ENCODE measurements around the gene PCSK6.

Gene PCSK6

DNA sequence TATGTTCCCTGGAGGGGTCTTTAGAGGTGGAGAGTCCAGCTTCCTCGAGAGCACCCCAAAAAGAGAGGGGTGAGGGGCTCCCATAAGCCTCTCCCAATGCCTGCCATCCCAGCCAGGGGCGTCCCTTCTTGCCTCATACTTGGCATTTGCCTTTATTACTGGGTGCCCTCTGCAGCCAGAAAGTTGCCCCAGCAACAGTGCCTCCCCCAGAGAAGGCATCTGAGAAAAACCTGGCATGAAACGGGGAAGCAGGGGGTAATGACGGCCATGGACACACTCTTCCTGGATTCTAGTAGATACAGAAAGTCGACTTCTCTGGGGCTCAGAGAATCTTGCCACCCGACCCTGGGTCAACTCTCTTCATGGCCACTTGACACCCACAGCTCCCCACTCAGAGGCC is 90.1 kb downstream of the PCSK6 start:
- TF ChIP-seq, protein P1, sequence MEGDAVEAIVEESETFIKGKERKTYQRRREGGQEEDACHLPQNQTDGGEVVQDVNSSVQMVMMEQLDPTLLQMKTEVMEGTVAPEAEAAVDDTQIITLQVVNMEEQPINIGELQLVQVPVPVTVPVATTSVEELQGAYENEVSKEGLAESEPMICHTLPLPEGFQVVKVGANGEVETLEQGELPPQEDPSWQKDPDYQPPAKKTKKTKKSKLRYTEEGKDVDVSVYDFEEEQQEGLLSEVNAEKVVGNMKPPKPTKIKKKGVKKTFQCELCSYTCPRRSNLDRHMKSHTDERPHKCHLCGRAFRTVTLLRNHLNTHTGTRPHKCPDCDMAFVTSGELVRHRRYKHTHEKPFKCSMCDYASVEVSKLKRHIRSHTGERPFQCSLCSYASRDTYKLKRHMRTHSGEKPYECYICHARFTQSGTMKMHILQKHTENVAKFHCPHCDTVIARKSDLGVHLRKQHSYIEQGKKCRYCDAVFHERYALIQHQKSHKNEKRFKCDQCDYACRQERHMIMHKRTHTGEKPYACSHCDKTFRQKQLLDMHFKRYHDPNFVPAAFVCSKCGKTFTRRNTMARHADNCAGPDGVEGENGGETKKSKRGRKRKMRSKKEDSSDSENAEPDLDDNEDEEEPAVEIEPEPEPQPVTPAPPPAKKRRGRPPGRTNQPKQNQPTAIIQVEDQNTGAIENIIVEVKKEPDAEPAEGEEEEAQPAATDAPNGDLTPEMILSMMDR (IDR thresholded peaks at IDR 0.05; ENCODE audit: insufficient read depth, low read depth, low read length, missing control alignments) = no peak
- H3K4me3 ChIP-seq (ENCODE audit: low read depth, low read length) = no peak overlapping the region
- no peak for DNase-seq (ENCODE audit: low read depth)

DNA sequence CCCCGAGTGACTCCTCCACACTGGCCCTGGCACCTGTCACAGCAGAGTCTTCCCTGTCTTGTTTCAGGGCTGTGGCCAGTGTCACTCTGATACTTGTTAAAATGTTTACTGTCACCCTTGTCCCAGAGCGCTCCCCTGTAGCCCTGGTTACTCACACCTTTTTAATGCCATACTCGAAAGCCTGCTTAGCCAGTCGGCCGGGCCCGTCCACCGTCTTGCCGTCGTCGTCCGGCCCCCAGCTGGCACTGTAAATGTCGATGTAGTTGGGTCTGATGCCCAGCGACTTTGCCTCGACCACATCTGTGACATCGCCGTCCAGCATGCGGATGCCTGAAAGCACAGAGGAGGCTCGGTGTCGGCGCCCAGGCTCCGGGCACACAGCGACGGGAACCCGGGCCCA is 91.3 kb downstream of the PCSK6 start:
- DNase-seq (ENCODE audit: low read depth) = no peak
- TF ChIP-seq, protein P1 (IDR thresholded peaks at IDR 0.05; ENCODE audit: insufficient read depth, low read depth, low read length, missing control alignments) = no peak
- H3K4me3 ChIP-seq (ENCODE audit: low read depth, low read length) = no peak overlapping the region

DNA sequence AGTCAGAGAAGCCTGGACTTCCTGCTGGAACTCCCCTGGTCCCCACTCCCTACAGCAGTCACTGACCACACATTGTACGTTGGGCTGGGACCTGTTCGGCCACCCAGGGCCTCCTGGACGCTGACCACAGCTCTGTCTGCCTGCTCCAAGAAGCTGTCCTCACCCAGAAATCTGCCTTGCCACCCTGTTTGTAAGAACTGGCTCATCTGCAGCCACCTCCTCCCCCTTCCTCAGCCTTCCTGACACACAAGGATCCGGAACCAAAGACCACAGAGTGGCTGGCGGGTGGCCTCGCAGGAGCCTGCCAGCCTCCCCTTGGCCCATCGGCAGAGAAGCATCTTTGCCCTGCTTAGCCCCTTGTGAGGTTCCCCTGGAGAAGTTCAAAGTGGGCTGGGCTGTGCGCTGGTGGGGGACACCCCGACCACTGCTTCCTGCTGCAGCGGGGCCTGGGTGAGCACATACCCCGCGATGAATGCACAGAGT is 91.9 kb downstream of the PCSK6 start:
- H3K4me3 ChIP-seq (ENCODE audit: low read depth, low read length) = no peak overlapping the region
- DNase-seq (ENCODE audit: low read depth) = no peak

DNA sequence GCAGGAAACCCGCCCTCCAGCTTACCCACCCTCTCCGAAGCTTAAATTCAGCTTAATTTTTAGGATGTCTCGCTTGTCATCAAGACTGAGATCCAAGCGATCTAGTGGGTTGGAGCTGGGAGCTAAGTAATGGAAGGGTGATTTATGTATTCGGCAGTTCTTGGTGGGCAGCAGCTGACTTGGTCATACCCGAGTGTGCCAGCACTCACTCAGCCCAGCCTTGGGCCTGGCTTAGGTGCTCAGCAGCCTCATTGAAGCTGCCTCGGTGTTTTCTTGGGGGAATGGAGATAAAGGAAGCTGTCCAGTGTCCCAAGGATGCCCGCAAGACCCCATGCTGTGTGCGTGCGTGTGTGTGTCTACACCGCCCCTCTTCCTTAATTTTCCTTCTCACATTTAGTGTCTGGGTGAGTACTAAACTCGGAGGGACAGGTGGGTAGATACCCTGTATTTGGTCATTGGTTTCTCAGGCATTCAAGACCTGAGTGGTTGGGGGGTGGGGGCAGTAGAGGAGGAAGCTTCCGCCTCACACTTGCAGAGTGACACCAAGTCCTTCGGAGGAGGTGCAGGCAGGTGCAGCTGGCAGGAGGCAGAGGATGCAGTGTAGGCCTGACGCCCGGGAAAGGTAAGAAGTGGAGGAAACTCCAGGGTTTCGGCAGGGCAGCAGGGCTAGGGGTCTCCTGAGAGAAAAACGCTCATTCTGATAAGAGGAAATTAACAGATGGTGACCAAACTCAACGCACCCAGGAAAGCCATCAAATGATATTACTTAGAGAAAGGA is 92.8 kb downstream of the PCSK6 start:
- DNase-seq (ENCODE audit: low read depth) = no peak

More for the DNA sequence above, 91.9 kb downstream of the PCSK6 start:
- TF ChIP-seq, protein P1 (IDR thresholded peaks at IDR 0.05; ENCODE audit: insufficient read depth, low read depth, low read length, missing control alignments) = no peak

DNA sequence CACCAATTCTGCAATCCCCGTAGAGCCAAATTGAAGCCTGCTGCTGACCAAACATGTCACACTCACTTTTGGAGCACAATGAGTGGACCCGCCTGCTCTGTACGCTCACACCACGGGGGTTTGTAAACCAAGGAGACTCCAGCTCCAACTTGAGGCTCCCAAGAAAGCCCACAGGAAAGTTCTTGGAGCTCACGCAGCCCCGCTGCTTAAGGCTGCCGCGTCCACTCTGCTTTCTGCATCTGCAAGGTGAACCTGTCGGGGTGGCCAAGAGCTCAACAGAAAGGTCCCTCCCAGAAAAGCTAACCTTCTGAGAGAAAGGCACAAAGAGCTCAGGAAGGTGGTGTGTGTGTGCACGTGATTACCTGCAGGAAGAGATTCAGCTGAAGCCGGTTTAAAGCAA is 94.9 kb downstream of the PCSK6 start:
- DNase-seq (ENCODE audit: low read depth) = no peak
- TF ChIP-seq, protein P1 (IDR thresholded peaks at IDR 0.05; ENCODE audit: insufficient read depth, low read depth, low read length, missing control alignments) = no peak
- H3K4me3 ChIP-seq (ENCODE audit: low read depth, low read length) = no peak overlapping the region

More for the DNA sequence above, 92.8 kb downstream of the PCSK6 start:
- no peak overlapping the region for H3K4me3 ChIP-seq (ENCODE audit: low read depth, low read length)
- TF ChIP-seq, protein P1 (IDR thresholded peaks at IDR 0.05; ENCODE audit: insufficient read depth, low read depth, low read length, missing control alignments) = no peak

DNA sequence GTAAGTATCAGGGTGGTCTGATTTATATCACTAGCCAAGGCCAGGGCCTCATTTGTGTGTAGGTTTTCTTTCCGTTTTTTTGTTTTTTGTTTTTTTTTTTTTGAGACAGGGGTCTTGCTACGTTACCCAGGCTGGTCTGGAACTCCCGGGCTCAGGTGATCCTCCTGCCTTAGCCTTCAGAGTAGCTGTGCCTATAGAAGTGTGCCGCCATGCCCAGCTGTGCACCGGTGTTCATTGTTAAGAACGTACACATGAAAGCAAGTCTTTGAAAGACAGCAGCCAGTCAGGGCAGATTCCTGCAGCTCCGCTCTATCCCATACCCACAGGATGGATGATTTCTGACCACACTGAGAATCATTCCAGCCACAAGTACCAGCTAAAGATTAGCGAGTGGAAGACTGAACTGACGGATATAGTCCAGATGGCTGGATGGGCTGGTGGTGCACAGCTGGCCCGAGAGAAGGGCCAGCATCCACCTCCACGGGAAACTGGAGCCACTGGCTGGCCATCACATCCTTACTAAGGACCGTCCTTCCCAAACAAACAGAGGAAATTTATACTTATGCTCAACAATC is 95.4 kb downstream of the PCSK6 start:
- DNase-seq (ENCODE audit: low read depth) = no peak
- H3K4me3 ChIP-seq (ENCODE audit: low read depth, low read length) = no peak overlapping the region
- TF ChIP-seq, protein P1 (IDR thresholded peaks at IDR 0.05; ENCODE audit: insufficient read depth, low read depth, low read length, missing control alignments) = no peak
